GM21360 (cell line): ENCODE results near the gene SLC25A24.
"Not testable (repeated sequence)": the region's sequence is repeated elsewhere in the genome, so short reads cannot be mapped to it uniquely, and the experiment has no call there.

Source experiments
- ATAC-seq: cut with Tn5 transposase; IDR thresholded peaks from one replicate; pipeline ENCODE4 v1.9.1; 2021; ENCODE audit warnings: mild to moderate bottlenecking, moderate library complexity; ENCODE audit not compliant: unreplicated experiment

The SLC25A24 gene

GRCh38 chr1:108199201-108199691 lies 897 bp downstream of the SLC25A24 start:
- no peak for ATAC-seq

- ATAC-seq = no peak
These were observed 6.1 kb downstream of the SLC25A24 start for GRCh38 chr1:108194051-108194450.

GRCh38 chr1:108193333-108193732 lies 6.8 kb downstream of the SLC25A24 start:
- no peak for ATAC-seq

- no peak for ATAC-seq
These were observed 7.6 kb downstream of the SLC25A24 start for GRCh38 chr1:108192581-108192980.

- ATAC-seq = peak; percentile 55
These were observed 9.3 kb downstream of the SLC25A24 start for GRCh38 chr1:108190686-108191416.

GRCh38 chr1:108190001-108190634 lies 10.0 kb downstream of the SLC25A24 start:
- no peak for ATAC-seq

- no peak for ATAC-seq
These were observed 11.3 kb downstream of the SLC25A24 start for GRCh38 chr1:108188801-108189200.

- no peak for ATAC-seq
These were observed 17.0 kb downstream of the SLC25A24 start for GRCh38 chr1:108182959-108183700.

GRCh38 chr1:108179018-108179417 lies 21.1 kb downstream of the SLC25A24 start:
- no peak for ATAC-seq

- not testable (repeated sequence) for ATAC-seq
These were observed 37.7 kb downstream of the SLC25A24 start for GRCh38 chr1:108162409-108162808.

- ATAC-seq = not testable (repeated sequence)
These were observed 40.2 kb downstream of the SLC25A24 start for GRCh38 chr1:108159951-108160350.

- no peak for ATAC-seq
These were observed 41.2 kb downstream of the SLC25A24 start for GRCh38 chr1:108158893-108159453.

- ATAC-seq = no peak
These were observed 45.8 kb downstream of the SLC25A24 start for GRCh38 chr1:108154314-108154713.

GRCh38 chr1:108152782-108153222 lies 47.3 kb downstream of the SLC25A24 start:
- ATAC-seq = no peak

GRCh38 chr1:108151548-108151947 lies 48.6 kb downstream of the SLC25A24 start:
- no peak for ATAC-seq

- no peak for ATAC-seq
These were observed 50.2 kb downstream of the SLC25A24 start for GRCh38 chr1:108149796-108150467.

GRCh38 chr1:108144569-108144968 lies 55.6 kb downstream of the SLC25A24 start:
- ATAC-seq = not testable (repeated sequence)

- no peak for ATAC-seq
These were observed 57.3 kb downstream of the SLC25A24 start for GRCh38 chr1:108142773-108143394.

GRCh38 chr1:108142258-108142657 lies 57.9 kb downstream of the SLC25A24 start:
- ATAC-seq = no peak

- ATAC-seq = no peak
These were observed 58.5 kb downstream of the SLC25A24 start for GRCh38 chr1:108141621-108142020.
